ENCODE measurements around the gene ZNF222. TPM values are rescaled to one million over a fixed set of nuclear protein-coding genes. Genes with fewer than 3 reads are reported as not detected.

Gene ZNF222
- total RNA-seq, 1 donor, result 3.1 TPM

- peaks cover 9% of the 10 kb centered on the region for H3K27me3 ChIP-seq (ENCODE audit: insufficient read depth, low read length)
- peaks cover 15% of the 10 kb centered on the region for H3K4me1 ChIP-seq (ENCODE audit: insufficient read depth, low read length)
- H3K9me3 ChIP-seq (ENCODE audit: low read depth, low read length), result peaks cover 20% of the 10 kb centered on the region
- peak overlapping the region; percentile 72 for H3K4me3 ChIP-seq (ENCODE audit: low read length)
Measured at GRCh38 chr19:44024900-44025216, 321 bp upstream of the ZNF222 start.

GRCh38 chr19:44026622-44027021 lies 1.4 kb downstream of the ZNF222 start:
- Histone ChIP-seq H3K4me1 (ENCODE audit: insufficient read depth, low read length) (peaks cover 15% of the 10 kb centered on the region), H3K27me3 (ENCODE audit: insufficient read depth, low read length) (no peaks in the 10 kb centered on the region), H3K4me3 (ENCODE audit: low read length) (no peak overlapping the region), H3K9me3 (ENCODE audit: low read depth, low read length) (peaks cover 38% of the 10 kb centered on the region)

GRCh38 chr19:44032001-44032610 lies 6.9 kb downstream of the ZNF222 start:
- no peak overlapping the region for H3K4me3 ChIP-seq (ENCODE audit: low read length)
- H3K27me3 ChIP-seq (ENCODE audit: insufficient read depth, low read length), result no peaks in the 10 kb centered on the region
- peaks cover 85% of the 10 kb centered on the region for H3K9me3 ChIP-seq (ENCODE audit: low read depth, low read length)
- no peaks in the 10 kb centered on the region for H3K4me1 ChIP-seq (ENCODE audit: insufficient read depth, low read length)

- H3K4me1 ChIP-seq (ENCODE audit: insufficient read depth, low read length), result no peaks in the 10 kb centered on the region
Measured at GRCh38 chr19:44042147-44042546, 17.0 kb downstream of the ZNF222 start.

GRCh38 chr19:44050740-44051649 lies 25.8 kb downstream of the ZNF222 start:
- H3K4me3 ChIP-seq (ENCODE audit: low read length), result peak overlapping the region; percentile 72
- peaks cover 13% of the 10 kb centered on the region for H3K4me1 ChIP-seq (ENCODE audit: insufficient read depth, low read length)
- no peaks in the 10 kb centered on the region for H3K27me3 ChIP-seq (ENCODE audit: insufficient read depth, low read length)
- H3K9me3 ChIP-seq (ENCODE audit: low read depth, low read length), result no peaks in the 10 kb centered on the region

More at GRCh38 chr19:44042147-44042546, 17.0 kb downstream of the ZNF222 start:
- Histone ChIP-seq H3K27me3 (ENCODE audit: insufficient read depth, low read length) (peaks cover 5% of the 10 kb centered on the region), H3K9me3 (ENCODE audit: low read depth, low read length) (peaks cover 31% of the 10 kb centered on the region), H3K4me3 (ENCODE audit: low read length) (no peak overlapping the region)

GRCh38 chr19:44051650-44052402 lies 26.6 kb downstream of the ZNF222 start, which contains the start of gene ZNF223:
Gene ZNF223 (plus strand): TSS chr19:44052036. CDS start chr19:44055177, 3,141 bp downstream.
- Histone ChIP-seq H3K4me3 (ENCODE audit: low read length) (peak within 1 kb of the TSS; percentile 72), H3K9me3 (ENCODE audit: low read depth, low read length) (no peaks in the 10 kb centered on the region), H3K4me1 (ENCODE audit: insufficient read depth, low read length) (peaks cover 13% of the 10 kb centered on the region), H3K27me3 (ENCODE audit: insufficient read depth, low read length) (no peaks in the 10 kb centered on the region)

- Histone ChIP-seq H3K4me3 (ENCODE audit: low read length) (no peak overlapping the region), H3K27me3 (ENCODE audit: insufficient read depth, low read length) (no peaks in the 10 kb centered on the region), H3K9me3 (ENCODE audit: low read depth, low read length) (no peaks in the 10 kb centered on the region), H3K4me1 (ENCODE audit: insufficient read depth, low read length) (peaks cover 9% of the 10 kb centered on the region)
Measured at GRCh38 chr19:44055870-44056269, 30.7 kb downstream of the ZNF222 start.

GRCh38 chr19:44059229-44059628 lies 34.0 kb downstream of the ZNF222 start:
- H3K9me3 ChIP-seq (ENCODE audit: low read depth, low read length), result peaks cover 6% of the 10 kb centered on the region
- H3K27me3 ChIP-seq (ENCODE audit: insufficient read depth, low read length), result no peaks in the 10 kb centered on the region
- H3K4me3 ChIP-seq (ENCODE audit: low read length), result no peak overlapping the region
- H3K4me1 ChIP-seq (ENCODE audit: insufficient read depth, low read length), result no peaks in the 10 kb centered on the region

- Histone ChIP-seq H3K4me3 (ENCODE audit: low read length) (no peak overlapping the region), H3K27me3 (ENCODE audit: insufficient read depth, low read length) (no peaks in the 10 kb centered on the region), H3K4me1 (ENCODE audit: insufficient read depth, low read length) (no peaks in the 10 kb centered on the region), H3K9me3 (ENCODE audit: low read depth, low read length) (peaks cover 20% of the 10 kb centered on the region)
Measured at GRCh38 chr19:44061038-44061437, 35.9 kb downstream of the ZNF222 start.

GRCh38 chr19:44066305-44066704 lies 41.1 kb downstream of the ZNF222 start:
- Histone ChIP-seq H3K9me3 (ENCODE audit: low read depth, low read length) (peaks cover 51% of the 10 kb centered on the region), H3K4me3 (ENCODE audit: low read length) (no peak overlapping the region), H3K4me1 (ENCODE audit: insufficient read depth, low read length) (peaks cover 2% of the 10 kb centered on the region), H3K27me3 (ENCODE audit: insufficient read depth, low read length) (no peaks in the 10 kb centered on the region)

- Histone ChIP-seq H3K4me1 (ENCODE audit: insufficient read depth, low read length) (peaks cover 16% of the 10 kb centered on the region), H3K9me3 (ENCODE audit: low read depth, low read length) (peaks cover 45% of the 10 kb centered on the region), H3K4me3 (ENCODE audit: low read length) (no peak overlapping the region), H3K27me3 (ENCODE audit: insufficient read depth, low read length) (no peaks in the 10 kb centered on the region)
Measured at GRCh38 chr19:44069415-44069814, 44.2 kb downstream of the ZNF222 start.

GRCh38 chr19:44071824-44072542 lies 46.8 kb downstream of the ZNF222 start, which contains the start of gene ZNF284:
Gene ZNF284 (plus strand): TSS chr19:44072159. CDS start chr19:44076390, 4,231 bp downstream.
- Histone ChIP-seq H3K4me3 (ENCODE audit: low read length) (peak within 1 kb of the TSS; percentile 55), H3K9me3 (ENCODE audit: low read depth, low read length) (peaks cover 22% of the 10 kb centered on the region), H3K4me1 (ENCODE audit: insufficient read depth, low read length) (peaks cover 16% of the 10 kb centered on the region), H3K27me3 (ENCODE audit: insufficient read depth, low read length) (no peaks in the 10 kb centered on the region)

- Histone ChIP-seq H3K9me3 (ENCODE audit: low read depth, low read length) (peaks cover 14% of the 10 kb centered on the region), H3K4me1 (ENCODE audit: insufficient read depth, low read length) (peaks cover 16% of the 10 kb centered on the region), H3K4me3 (ENCODE audit: low read length) (peak overlapping the region; percentile 55), H3K27me3 (ENCODE audit: insufficient read depth, low read length) (no peaks in the 10 kb centered on the region)
Measured at GRCh38 chr19:44072543-44073401, 47.6 kb downstream of the ZNF222 start.

- no peaks in the 10 kb centered on the region for H3K27me3 ChIP-seq (ENCODE audit: insufficient read depth, low read length)
- no peaks in the 10 kb centered on the region for H3K9me3 ChIP-seq (ENCODE audit: low read depth, low read length)
- H3K4me1 ChIP-seq (ENCODE audit: insufficient read depth, low read length), result peaks cover 14% of the 10 kb centered on the region
- H3K4me3 ChIP-seq (ENCODE audit: low read length), result no peak overlapping the region
Measured at GRCh38 chr19:44076325-44076724, 51.1 kb downstream of the ZNF222 start.
